VCaP (cell line): ENCODE measurements around the gene PCDHA10.
"Not testable (repeated sequence)": the region's sequence is repeated elsewhere in the genome, so short reads cannot be mapped to it uniquely, and the experiment has no call there.

ENCODE experiments used
- H3K27ac ChIP-seq: fragments of 450-650 bp; 2 replicates; pipeline ENCODE4 v1.5.1; 2017
- TF ChIP-seq, protein P1 (sequence below): fragments of 450-650 bp; conservative IDR thresholded peaks from 2 replicates; pipeline ENCODE4 v1.5.1; 2017; ENCODE audit warnings: mild to moderate bottlenecking, moderate library complexity

Gene PCDHA10

DNA sequence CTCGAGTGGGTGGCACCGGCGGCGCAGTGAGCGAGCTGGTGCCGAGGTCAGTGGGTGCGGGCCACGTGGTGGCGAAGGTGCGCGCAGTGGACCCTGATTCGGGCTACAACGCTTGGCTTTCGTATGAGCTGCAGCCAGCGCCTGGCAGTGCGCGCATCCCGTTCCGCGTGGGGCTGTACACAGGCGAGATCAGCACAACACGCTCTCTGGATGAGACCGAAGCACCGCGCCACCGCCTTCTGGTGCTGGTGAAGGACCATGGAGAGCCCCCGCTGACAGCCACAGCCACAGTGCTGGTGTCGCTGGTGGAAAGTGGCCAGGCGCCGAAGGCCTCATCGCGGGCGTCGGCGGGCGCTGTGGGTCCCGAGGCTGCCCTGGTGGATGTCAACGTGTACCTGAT is 32.2 kb upstream of the PCDHA10 start:
- H3K27ac ChIP-seq: no peak overlapping the region
- TF ChIP-seq, protein P1, sequence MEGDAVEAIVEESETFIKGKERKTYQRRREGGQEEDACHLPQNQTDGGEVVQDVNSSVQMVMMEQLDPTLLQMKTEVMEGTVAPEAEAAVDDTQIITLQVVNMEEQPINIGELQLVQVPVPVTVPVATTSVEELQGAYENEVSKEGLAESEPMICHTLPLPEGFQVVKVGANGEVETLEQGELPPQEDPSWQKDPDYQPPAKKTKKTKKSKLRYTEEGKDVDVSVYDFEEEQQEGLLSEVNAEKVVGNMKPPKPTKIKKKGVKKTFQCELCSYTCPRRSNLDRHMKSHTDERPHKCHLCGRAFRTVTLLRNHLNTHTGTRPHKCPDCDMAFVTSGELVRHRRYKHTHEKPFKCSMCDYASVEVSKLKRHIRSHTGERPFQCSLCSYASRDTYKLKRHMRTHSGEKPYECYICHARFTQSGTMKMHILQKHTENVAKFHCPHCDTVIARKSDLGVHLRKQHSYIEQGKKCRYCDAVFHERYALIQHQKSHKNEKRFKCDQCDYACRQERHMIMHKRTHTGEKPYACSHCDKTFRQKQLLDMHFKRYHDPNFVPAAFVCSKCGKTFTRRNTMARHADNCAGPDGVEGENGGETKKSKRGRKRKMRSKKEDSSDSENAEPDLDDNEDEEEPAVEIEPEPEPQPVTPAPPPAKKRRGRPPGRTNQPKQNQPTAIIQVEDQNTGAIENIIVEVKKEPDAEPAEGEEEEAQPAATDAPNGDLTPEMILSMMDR: no peak

DNA sequence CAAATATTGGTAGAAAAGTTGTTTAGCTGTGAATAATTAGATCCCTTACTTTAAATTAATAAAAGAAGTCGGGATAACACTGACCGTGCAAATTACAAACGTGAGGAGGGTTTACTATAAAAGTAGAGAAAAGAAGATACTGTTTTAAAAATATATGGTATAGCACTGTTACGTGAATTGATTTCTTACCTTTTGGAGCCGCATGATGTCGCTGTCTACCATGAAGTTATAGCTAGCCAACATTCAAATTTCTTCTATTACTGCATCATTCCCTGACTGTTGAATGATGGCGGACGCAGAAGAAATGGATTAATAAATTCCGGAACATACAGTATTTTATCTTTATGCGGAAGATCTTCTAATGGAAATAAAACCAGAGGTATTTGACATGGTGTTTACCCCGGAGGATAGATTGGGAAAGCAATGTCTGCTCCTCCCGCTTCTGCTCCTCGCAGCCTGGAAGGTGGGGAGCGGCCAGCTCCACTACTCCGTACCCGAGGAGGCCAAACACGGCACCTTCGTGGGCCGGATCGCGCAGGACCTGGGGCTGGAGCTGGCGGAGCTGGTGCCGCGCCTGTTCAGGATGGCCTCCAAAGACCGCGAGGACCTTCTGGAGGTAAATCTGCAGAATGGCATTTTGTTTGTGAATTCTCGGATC is 27.9 kb upstream of the PCDHA10 start, which contains the start of gene PCDHA6:
Gene PCDHA6, plus strand, starts transcription at position 257 of the 658 bp plus-strand sequence. Its CDS starts 132 bp downstream, at position 389.
- H3K27ac ChIP-seq: no peak within 1 kb of the TSS
- TF ChIP-seq, protein P1: peak; percentile 17; the same call in 1 of the 2 replicates

DNA sequence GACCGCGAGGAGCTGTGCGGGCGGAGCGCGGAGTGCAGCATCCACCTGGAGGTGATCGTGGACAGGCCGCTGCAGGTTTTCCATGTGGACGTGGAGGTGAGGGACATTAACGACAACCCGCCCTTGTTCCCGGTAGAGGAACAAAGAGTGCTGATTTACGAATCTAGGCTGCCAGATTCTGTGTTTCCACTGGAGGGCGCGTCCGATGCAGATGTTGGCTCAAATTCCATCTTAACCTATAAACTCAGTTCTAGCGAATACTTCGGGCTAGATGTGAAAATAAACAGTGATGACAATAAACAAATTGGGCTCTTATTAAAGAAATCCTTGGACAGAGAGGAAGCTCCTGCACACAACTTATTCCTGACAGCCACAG is 27.3 kb upstream of the PCDHA10 start:
- TF ChIP-seq, protein P1: no peak
- no peak overlapping the region for H3K27ac ChIP-seq

DNA sequence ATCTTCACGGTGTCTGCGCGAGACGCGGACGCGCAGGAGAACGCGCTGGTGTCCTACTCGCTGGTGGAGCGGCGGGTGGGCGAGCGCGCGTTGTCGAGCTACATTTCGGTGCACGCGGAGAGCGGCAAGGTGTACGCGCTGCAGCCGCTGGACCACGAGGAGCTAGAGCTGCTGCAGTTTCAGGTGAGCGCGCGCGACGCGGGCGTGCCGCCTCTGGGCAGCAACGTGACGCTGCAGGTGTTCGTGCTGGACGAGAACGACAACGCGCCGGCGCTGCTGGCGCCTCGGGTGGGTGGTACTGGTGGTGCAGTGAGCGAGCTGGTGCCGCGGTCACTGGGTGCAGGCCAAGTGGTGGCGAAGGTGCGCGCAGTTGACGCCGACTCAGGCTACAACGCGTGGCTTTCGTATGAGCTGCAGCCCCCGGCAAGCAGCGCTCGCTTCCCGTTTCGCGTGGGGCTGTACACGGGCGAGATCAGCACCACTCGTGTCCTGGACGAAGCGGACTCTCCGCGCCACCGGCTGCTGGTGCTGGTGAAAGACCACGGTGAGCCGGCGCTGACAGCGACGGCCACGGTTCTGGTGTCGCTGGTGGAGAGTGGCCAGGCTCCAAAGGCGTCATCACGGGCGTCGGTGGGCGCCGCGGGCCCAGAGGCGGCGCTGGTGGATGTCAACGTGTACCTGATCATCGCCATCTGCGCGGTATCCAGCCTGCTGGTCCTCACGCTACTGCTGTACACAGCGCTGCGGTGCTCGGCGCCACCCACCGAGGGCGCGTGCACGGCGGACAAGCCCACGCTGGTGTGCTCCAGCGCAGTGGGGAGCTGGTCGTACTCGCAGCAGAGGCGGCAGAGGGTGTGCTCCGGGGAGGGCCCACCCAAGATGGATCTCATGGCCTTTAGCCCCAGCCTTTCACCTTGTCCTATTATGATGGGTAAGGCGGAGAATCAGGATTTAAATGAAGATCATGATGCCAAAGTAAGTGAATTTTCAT is 25.9 kb upstream of the PCDHA10 start:
- not testable (repeated sequence) for H3K27ac ChIP-seq

DNA sequence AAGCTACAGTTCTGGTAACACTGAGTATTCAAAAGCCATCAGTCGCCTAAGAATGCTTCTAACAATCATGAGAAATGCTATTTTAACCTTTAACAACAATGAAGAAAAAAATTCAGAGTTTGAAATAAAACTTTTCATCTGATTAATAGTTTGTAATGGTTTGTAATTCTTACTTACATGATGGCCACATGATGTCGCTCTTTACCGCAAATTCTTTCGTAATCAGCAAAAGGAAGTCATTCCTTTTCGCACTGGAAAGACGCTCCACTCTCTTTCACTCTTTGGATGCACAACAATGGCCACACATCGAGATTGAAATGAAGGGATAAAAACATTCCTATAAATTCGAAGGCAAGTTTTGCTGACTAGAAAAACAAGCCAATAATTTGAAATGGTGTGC is 21.7 kb upstream of the PCDHA10 start, which contains the start of gene PCDHA7:
Gene PCDHA7, plus strand, starts transcription at position 277 of the 400 bp plus-strand sequence. Its CDS starts 115 bp downstream, at position 392.
- no peak within 1 kb of the TSS for H3K27ac ChIP-seq
- TF ChIP-seq, protein P1: 0 out of 2 replicates have a peak, but pooled peaks have one; percentile 24

DNA sequence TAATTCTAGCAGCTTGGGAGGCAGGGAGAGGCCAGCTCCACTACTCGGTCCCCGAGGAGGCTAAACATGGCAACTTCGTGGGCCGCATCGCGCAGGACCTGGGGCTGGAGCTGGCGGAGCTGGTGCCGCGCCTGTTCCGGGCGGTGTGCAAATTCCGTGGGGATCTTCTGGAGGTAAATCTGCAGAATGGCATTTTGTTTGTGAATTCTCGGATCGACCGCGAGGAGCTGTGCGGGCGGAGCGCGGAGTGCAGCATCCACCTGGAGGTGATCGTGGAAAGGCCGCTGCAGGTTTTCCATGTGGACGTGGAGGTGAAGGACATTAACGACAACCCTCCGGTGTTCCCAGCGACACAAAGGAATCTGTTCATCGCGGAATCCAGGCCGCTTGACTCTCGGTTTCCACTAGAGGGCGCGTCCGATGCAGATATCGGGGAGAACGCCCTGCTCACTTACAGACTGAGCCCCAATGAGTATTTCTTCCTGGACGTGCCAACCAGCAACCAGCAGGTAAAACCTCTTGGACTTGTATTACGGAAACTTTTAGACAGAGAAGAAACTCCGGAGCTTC is 21.2 kb upstream of the PCDHA10 start:
- H3K27ac ChIP-seq: not testable (repeated sequence)

DNA sequence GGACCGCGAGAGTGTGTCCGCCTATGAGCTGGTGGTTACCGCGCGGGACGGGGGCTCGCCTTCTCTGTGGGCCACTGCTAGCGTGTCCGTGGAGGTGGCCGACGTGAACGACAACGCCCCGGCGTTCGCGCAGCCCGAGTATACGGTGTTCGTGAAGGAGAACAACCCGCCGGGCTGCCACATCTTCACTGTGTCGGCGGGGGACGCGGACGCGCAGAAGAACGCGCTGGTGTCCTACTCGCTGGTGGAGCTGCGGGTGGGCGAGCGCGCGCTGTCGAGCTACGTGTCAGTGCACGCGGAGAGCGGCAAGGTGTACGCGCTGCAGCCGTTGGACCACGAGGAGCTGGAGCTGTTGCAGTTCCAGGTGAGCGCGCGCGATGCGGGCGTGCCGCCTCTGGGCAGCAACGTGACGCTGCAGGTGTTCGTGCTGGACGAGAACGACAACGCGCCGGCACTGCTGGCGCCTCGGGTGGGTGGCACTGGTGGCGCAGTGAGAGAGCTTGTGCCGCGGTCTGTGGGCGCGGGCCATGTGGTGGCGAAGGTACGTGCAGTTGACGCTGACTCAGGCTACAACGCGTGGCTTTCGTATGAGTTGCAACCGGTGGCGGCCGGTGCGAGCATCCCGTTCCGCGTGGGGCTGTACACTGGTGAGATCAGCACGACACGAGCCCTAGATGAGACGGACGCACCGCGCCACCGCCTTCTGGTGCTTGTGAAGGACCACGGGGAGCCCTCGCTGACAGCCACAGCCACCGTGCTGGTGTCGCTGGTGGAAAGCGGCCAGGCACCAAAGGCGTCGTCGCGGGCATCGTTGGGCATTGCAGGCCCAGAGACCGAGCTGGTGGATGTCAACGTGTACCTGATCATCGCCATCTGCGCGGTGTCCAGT is 19.8 kb upstream of the PCDHA10 start:
- no peak overlapping the region for H3K27ac ChIP-seq
- TF ChIP-seq, protein P1: no peak
